Endothelial cell (in vitro differentiated cells): ENCODE results near the gene B3GLCT. TPM values are rescaled to one million over a fixed set of nuclear protein-coding genes. Genes with fewer than 3 reads are reported as not detected.

Experiments used
- DNase-seq: peaks from one replicate; pipeline ENCODE4 v3.0.0; 2021; ENCODE audit warnings: low spot score
- H3K27ac Mint-ChIP-seq: one replicate; pipeline ENCODE4 v1.8.0; 2021; ENCODE audit warnings: mixed read lengths, inconsistent platforms; ENCODE audit not compliant: unreplicated experiment
- H3K27me3 Mint-ChIP-seq: one replicate; pipeline ENCODE4 v1.8.0; 2021; ENCODE audit warnings: mild to moderate bottlenecking, moderate library complexity, mixed read lengths, inconsistent platforms; ENCODE audit not compliant: unreplicated experiment
- H3K36me3 Mint-ChIP-seq: one replicate; pipeline ENCODE4 v1.8.0; 2021; ENCODE audit warnings: mild to moderate bottlenecking, low read depth, mixed read lengths, inconsistent platforms; ENCODE audit not compliant: unreplicated experiment
- H3K4me1 Mint-ChIP-seq: one replicate; pipeline ENCODE4 v1.8.0; 2021; ENCODE audit warnings: mild to moderate bottlenecking, mixed read lengths, inconsistent platforms; ENCODE audit not compliant: unreplicated experiment
- H3K4me3 Mint-ChIP-seq: one replicate; pipeline ENCODE4 v1.8.0; 2021; ENCODE audit warnings: mild to moderate bottlenecking, mixed read lengths, inconsistent platforms; ENCODE audit not compliant: unreplicated experiment
- H3K9me3 Mint-ChIP-seq: one replicate; pipeline ENCODE4 v1.8.0; 2021; ENCODE audit warnings: mixed read lengths, inconsistent platforms; ENCODE audit not compliant: unreplicated experiment
- CTCF ChIP-seq: fragments of 200-600 bp; sonication (generic); IDR thresholded peaks from one replicate; pipeline ENCODE4 v1.5.0; 2021; ENCODE audit warnings: antibody characterized with exemption; ENCODE audit not compliant: unreplicated experiment
- total RNA-seq: library from RNA; stranded (reverse); fragmentation: NEBNext Ultra II Directional; extraction: Animal tissue kit (Norgen Biotek cat#: 25700); gene quantifications from one replicate; pipeline ENCODE4 v1.2.1, GENCODE V29; 2021; ENCODE audit not compliant: unreplicated experiment

Gene B3GLCT
- total RNA-seq, 1 donor from 2014 or later: 9.8 TPM

GRCh38 chr13:31246918-31247317 lies 47.1 kb downstream of the B3GLCT start:
- Mint-ChIP-seq H3K36me3 (peaks cover 10% of the 10 kb centered on the region), H3K4me3 (no peak overlapping the region), H3K27ac (no peak overlapping the region), H3K27me3 (no peaks in the 10 kb centered on the region), H3K4me1 (no peaks in the 10 kb centered on the region), H3K9me3 (no peaks in the 10 kb centered on the region)
- no peak for DNase-seq
- TF ChIP-seq CTCF: no peak

DNA sequence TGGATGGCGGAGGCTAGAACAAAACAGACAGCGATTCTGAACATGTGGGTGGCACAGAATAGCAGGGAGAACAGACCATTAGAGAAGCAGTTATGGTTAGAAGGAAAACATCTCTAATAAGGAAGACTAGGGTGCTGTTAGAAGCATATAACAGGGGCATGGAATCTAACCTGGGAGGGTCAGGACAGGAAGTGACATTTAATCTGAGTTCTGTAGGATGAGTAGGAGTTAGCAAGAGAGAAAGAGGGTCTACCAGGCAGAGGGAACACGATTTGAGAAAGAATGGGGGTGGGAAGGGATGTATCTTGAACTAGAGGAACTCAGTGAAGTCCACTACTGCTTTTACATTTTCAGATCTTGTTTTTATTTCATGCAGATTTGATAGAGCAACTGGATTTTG lies 48.6 kb downstream of the B3GLCT start:
- no peak overlapping the region for H3K4me3 Mint-ChIP-seq
- H3K4me1 Mint-ChIP-seq: no peaks in the 10 kb centered on the region
- H3K27ac Mint-ChIP-seq: no peak overlapping the region
- no peak for DNase-seq
- H3K9me3 Mint-ChIP-seq: no peaks in the 10 kb centered on the region
- H3K27me3 Mint-ChIP-seq: no peaks in the 10 kb centered on the region
- H3K36me3 Mint-ChIP-seq: peaks cover 15% of the 10 kb centered on the region
- no peak for TF ChIP-seq CTCF

- no peak for TF ChIP-seq CTCF
- H3K9me3 Mint-ChIP-seq: no peaks in the 10 kb centered on the region
- H3K4me1 Mint-ChIP-seq: no peaks in the 10 kb centered on the region
- H3K27me3 Mint-ChIP-seq: no peaks in the 10 kb centered on the region
- no peak overlapping the region for H3K4me3 Mint-ChIP-seq
- no peak overlapping the region for H3K27ac Mint-ChIP-seq
- peaks cover 15% of the 10 kb centered on the region for H3K36me3 Mint-ChIP-seq
- no peak for DNase-seq
Observed at GRCh38 chr13:31248965-31249539, 49.3 kb downstream of the B3GLCT start.

DNA sequence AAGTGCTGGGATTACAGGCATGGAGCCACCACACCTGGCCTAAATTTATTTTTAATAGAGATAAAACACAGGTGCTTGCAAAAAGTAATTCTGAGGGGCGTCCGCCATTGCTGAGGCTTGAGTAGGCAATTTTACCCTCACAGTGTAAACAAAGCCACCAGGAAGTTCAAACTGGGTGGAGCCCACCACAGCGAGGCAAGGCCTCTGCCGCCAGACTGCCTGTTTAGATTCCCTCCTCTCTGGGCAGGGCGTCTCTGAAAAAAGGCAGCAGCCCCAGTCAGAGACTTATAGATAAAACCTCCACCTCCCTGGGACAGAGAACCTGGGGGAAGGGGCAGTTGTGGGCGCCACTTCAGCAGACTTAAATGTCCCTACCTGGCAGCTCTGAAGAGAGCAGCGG lies 50.7 kb downstream of the B3GLCT start:
- TF ChIP-seq CTCF: no peak
- Mint-ChIP-seq H3K27me3 (no peaks in the 10 kb centered on the region), H3K27ac (no peak overlapping the region), H3K4me1 (no peaks in the 10 kb centered on the region), H3K4me3 (no peak overlapping the region), H3K9me3 (no peaks in the 10 kb centered on the region), H3K36me3 (peaks cover 15% of the 10 kb centered on the region)
- no peak for DNase-seq

DNA sequence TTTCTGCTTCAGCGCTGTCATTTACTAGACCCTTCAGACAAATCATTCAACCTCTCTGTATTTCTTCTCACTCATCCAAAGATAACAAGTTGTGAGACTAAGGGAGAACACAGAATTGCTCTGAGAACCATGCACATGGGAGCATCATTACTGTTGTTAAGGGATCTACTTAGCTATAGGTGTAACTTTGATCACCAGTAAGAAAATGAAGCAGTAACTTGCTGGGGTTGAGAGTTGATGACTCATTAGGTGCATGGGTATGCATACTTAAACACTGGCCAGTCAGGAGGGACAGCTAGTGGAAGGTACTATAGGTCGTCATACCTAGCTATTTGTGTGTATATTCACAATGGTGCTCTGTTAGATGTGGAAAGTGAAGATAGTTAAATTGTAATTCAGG lies 61.5 kb downstream of the B3GLCT start:
- H3K9me3 Mint-ChIP-seq: no peaks in the 10 kb centered on the region
- peaks cover 2% of the 10 kb centered on the region for H3K4me1 Mint-ChIP-seq
- no peak overlapping the region for H3K27ac Mint-ChIP-seq

More for the DNA sequence above, 61.5 kb downstream of the B3GLCT start:
- H3K27me3 Mint-ChIP-seq: peaks cover 2% of the 10 kb centered on the region
- peaks cover 18% of the 10 kb centered on the region for H3K36me3 Mint-ChIP-seq
- TF ChIP-seq CTCF: no peak
- no peak for DNase-seq
- no peak overlapping the region for H3K4me3 Mint-ChIP-seq
